Fibroblast of lung (primary cell): ENCODE measurements around the gene TMEM198. TPM values are rescaled to one million over a fixed set of nuclear protein-coding genes. Genes with fewer than 3 reads are reported as not detected.
A peak's percentile ranks its signal among the peaks of the same experiment; 100 is the strongest.

ENCODE experiments used
- DNase-seq, 2 donors: peaks; one replicate each; pipeline versions ENCODE4 v3.0.0 to v3.0.0-alpha.2; 2010; ENCODE audit warnings: low read depth in 2 of 2
- H2AFZ ChIP-seq: 2 replicates; pipeline ENCODE4 v1.5.1; 2012; ENCODE audit warnings: low read length, control low read depth, inconsistent platforms
- H3K27ac ChIP-seq: 2 replicates; pipeline ENCODE4 v1.5.1; 2011; ENCODE audit warnings: low read length, control low read depth; ENCODE audit not compliant: insufficient read depth
- H3K27me3 ChIP-seq: 2 replicates; pipeline ENCODE4 v1.5.1; 2011; ENCODE audit warnings: mild to moderate bottlenecking, low read length; ENCODE audit not compliant: control insufficient read depth, insufficient read depth
- H3K36me3 ChIP-seq: 2 replicates; pipeline ENCODE4 v1.5.1; 2011; ENCODE audit warnings: low read length; ENCODE audit not compliant: control insufficient read depth, insufficient read depth
- H3K4me1 ChIP-seq: 2 replicates; pipeline ENCODE4 v1.5.1; 2011; ENCODE audit warnings: low read length; ENCODE audit not compliant: control insufficient read depth, insufficient read depth; ENCODE audit errors: extremely low read depth
- H3K4me2 ChIP-seq: 2 replicates; pipeline ENCODE4 v1.5.1; 2011; ENCODE audit warnings: low read length, control low read depth; ENCODE audit not compliant: insufficient read depth; ENCODE audit errors: extremely low read depth
- H3K4me3 ChIP-seq, 4 experiments: fragments of 200-600 bp in 1 of 4; sonication (generic) in 1 of 4; replicated peaks in 1 of 4; 2 replicates each; pipeline ENCODE4 v1.5.1; 2011 to 2016; ENCODE audit warnings: low read length in 4 of 4, low read depth in 3 of 4, mild to moderate bottlenecking in 3 of 4, control low read depth in 2 of 4, inconsistent platforms in 1 of 4, mixed read lengths in 1 of 4; ENCODE audit not compliant: insufficient read depth in 1 of 4; ENCODE audit errors: control extremely low read depth in 1 of 4
- H3K79me2 ChIP-seq: 2 replicates; pipeline ENCODE4 v1.5.1; 2012; ENCODE audit warnings: mild to moderate bottlenecking, low read length, inconsistent platforms; ENCODE audit not compliant: control insufficient read depth, insufficient read depth
- H3K9ac ChIP-seq: 2 replicates; pipeline ENCODE4 v1.5.1; 2011; ENCODE audit warnings: mild to moderate bottlenecking, low read length, control low read depth; ENCODE audit not compliant: insufficient read depth
- H3K9me3 ChIP-seq: 2 replicates; pipeline ENCODE4 v1.5.1; 2012; ENCODE audit warnings: low read depth, low read length; ENCODE audit not compliant: control insufficient read depth, insufficient read depth
- H4K20me1 ChIP-seq: 2 replicates; pipeline ENCODE4 v1.5.1; 2011; ENCODE audit warnings: low read length; ENCODE audit not compliant: control insufficient read depth, insufficient read depth; ENCODE audit errors: extremely low read depth
- CTCF ChIP-seq, 2 donors: IDR thresholded peaks in 1 of 2; conservative IDR thresholded peaks in 1 of 2; 1 replicate in 1 of 2; 2 replicates in 1 of 2; pipeline ENCODE4 v1.5.1; 2011 to 2012; ENCODE audit warnings: low read length in 2 of 2, control low read depth in 1 of 2, inconsistent platforms in 1 of 2, low read depth in 1 of 2, mild to moderate bottlenecking in 1 of 2
- EZH2 ChIP-seq: IDR thresholded peaks from 2 replicates; pipeline ENCODE4 v1.5.1; 2012; ENCODE audit warnings: low read length, control low read depth, mild to moderate bottlenecking; ENCODE audit errors: missing control alignments
- polyA plus RNA-seq, 2 donors: library from polyadenylated mRNA; depleted of rRNA in 1 of 2; stranded (reverse) in 1 of 2; unstranded in 1 of 2; fragments of >200 nt; gene quantifications; 2 replicates each; pipeline ENCODE4 v1.2.1, GENCODE V29; 2011 to 2012; ENCODE audit warnings: missing spikeins in 1 of 2
- total RNA-seq: library from RNA; depleted of rRNA; stranded (reverse); fragments of >200 nt; gene quantifications from 2 replicates; pipeline ENCODE4 v1.2.1, GENCODE V29; 2014

Gene TMEM198
- total and polyA plus RNA-seq, 2 donors (not counting 1 experiment from before 2014, with no cell fraction given): 0.70 to 0.99 TPM

- H3K27ac ChIP-seq: no peak overlapping the region
- no peak overlapping the region for H3K4me2 ChIP-seq
- no peak overlapping the region for H2AFZ ChIP-seq
- no peaks in the 10 kb centered on the region for H4K20me1 ChIP-seq
- no peaks in the 10 kb centered on the region for H3K9me3 ChIP-seq
- H3K27me3 ChIP-seq: peaks cover 10% of the 10 kb centered on the region
- H3K4me3 ChIP-seq: no peak overlapping the region
- DNase-seq: no peak
- peaks cover 13% of the 10 kb centered on the region for H3K36me3 ChIP-seq
- no peaks in the 10 kb centered on the region for H3K4me1 ChIP-seq
- no peaks in the 10 kb centered on the region for H3K79me2 ChIP-seq
- H3K9ac ChIP-seq: no peak overlapping the region
- TF ChIP-seq CTCF (conservative IDR thresholded peaks at IDR 0.05 in 1 of 2, IDR thresholded peaks at IDR 0.05 in 1 of 2; ENCODE audit: low read depth in 1 of 2, low read length in 2 of 2) (no peak), EZH2 (no peak)
Observed at GRCh38 chr2:219536425-219536824, 7.4 kb upstream of the TMEM198 start.

- Histone ChIP-seq H4K20me1 (no peaks in the 10 kb centered on the region), H3K9me3 (no peaks in the 10 kb centered on the region), H3K4me2 (no peak overlapping the region), H3K36me3 (peaks cover 17% of the 10 kb centered on the region), H3K27ac (no peak overlapping the region), H3K4me3 (no peak overlapping the region), H2AFZ (no peak overlapping the region), H3K9ac (no peak overlapping the region), H3K4me1 (peaks cover 1% of the 10 kb centered on the region), H3K79me2 (no peaks in the 10 kb centered on the region), H3K27me3 (peaks cover 9% of the 10 kb centered on the region)
- TF ChIP-seq EZH2 (no peak), CTCF (conservative IDR thresholded peaks at IDR 0.05 in 1 of 2, IDR thresholded peaks at IDR 0.05 in 1 of 2; ENCODE audit: low read depth in 1 of 2, low read length in 2 of 2) (no peak)
- DNase-seq: no peak
Observed at GRCh38 chr2:219536967-219537366, 6.9 kb upstream of the TMEM198 start.

- H3K36me3 ChIP-seq: peaks cover 17% of the 10 kb centered on the region
- H3K9ac ChIP-seq: no peak overlapping the region
- no peaks in the 10 kb centered on the region for H3K9me3 ChIP-seq
- peaks cover 5% of the 10 kb centered on the region for H3K27me3 ChIP-seq
- TF ChIP-seq CTCF (conservative IDR thresholded peaks at IDR 0.05 in 1 of 2, IDR thresholded peaks at IDR 0.05 in 1 of 2; ENCODE audit: low read depth in 1 of 2, low read length in 2 of 2): no peak
- peaks cover 5% of the 10 kb centered on the region for H3K4me1 ChIP-seq
- no peak overlapping the region for H3K4me3 ChIP-seq
- no peaks in the 10 kb centered on the region for H4K20me1 ChIP-seq
- peaks cover 4% of the 10 kb centered on the region for H3K79me2 ChIP-seq
- DNase-seq: peak in 1 of 2 donors; percentile 25
- H3K4me2 ChIP-seq: no peak overlapping the region
- H3K27ac ChIP-seq: no peak overlapping the region
- H2AFZ ChIP-seq: no peak overlapping the region
Observed at GRCh38 chr2:219537657-219538488, 6.0 kb upstream of the TMEM198 start.
